Activated CD4-positive, alpha-beta memory T cell treated with anti-CD3 and anti-CD28 coated beads, Interleukin-2, amount 10 ng/mL, durations not matched to agents 7 days and 5 days (primary cell): ENCODE measurements around the gene LARGE2. TPM values are rescaled to one million over a fixed set of nuclear protein-coding genes. Genes with fewer than 3 reads are reported as not detected.
"Not testable (repeated sequence)": the region's sequence is repeated elsewhere in the genome, so short reads cannot be mapped to it uniquely, and the experiment has no call there.

Source experiments
- CTCF ChIA-PET: fragments of 350-600 bp; sonication (Branson Sonifier 250); formaldehyde crosslinking; loops from one replicate; lab custom pipeline; 2021; ENCODE audit warnings: antibody characterized with exemption, inconsistent platforms; lab: Charles Lee
- POLR2A ChIA-PET: fragments of 350-600 bp; sonication (Branson Sonifier 250); formaldehyde crosslinking; loops from one replicate; lab custom pipeline; 2021; ENCODE audit warnings: antibody characterized with exemption; lab: Charles Lee
- DNase-seq: peaks from one replicate; pipeline ENCODE4 v3.0.0-alpha.2; 2020
- H3K27ac Mint-ChIP-seq: one replicate; pipeline ENCODE4 v1.8.0; 2021; ENCODE audit warnings: mild to moderate bottlenecking, mixed read lengths
- H3K27me3 Mint-ChIP-seq: one replicate; pipeline ENCODE4 v1.8.0; 2021; ENCODE audit warnings: mixed read lengths
- H3K36me3 Mint-ChIP-seq: one replicate; pipeline ENCODE4 v1.8.0; 2021; ENCODE audit warnings: low read depth, mixed read lengths
- H3K4me1 Mint-ChIP-seq: one replicate; pipeline ENCODE4 v1.8.0; 2021; ENCODE audit warnings: mixed read lengths
- H3K4me3 Mint-ChIP-seq: one replicate; pipeline ENCODE4 v1.8.0; 2021; ENCODE audit warnings: mild to moderate bottlenecking, mixed read lengths
- H3K9me3 Mint-ChIP-seq: one replicate; pipeline ENCODE4 v1.8.0; 2021; ENCODE audit warnings: mixed read lengths
- total RNA-seq, 2 experiments: library from RNA; stranded (reverse); gene quantifications; one replicate each; pipeline ENCODE4 v1.2.3, GENCODE V29; 2021

LARGE2 gene
- total RNA-seq, 2 experiments from 2014 or later: 0.58 to 1.1 TPM

GRCh38 chr11:45900175-45900800, 22.2 kb upstream of the LARGE2 start:
- H3K4me3 Mint-ChIP-seq: peak overlapping the region; percentile 48
- H3K36me3 Mint-ChIP-seq: not testable (repeated sequence)

GRCh38 chr11:45900916-45901617, 21.4 kb upstream of the LARGE2 start:
- no peak for DNase-seq
- POLR2A ChIA-PET: interaction anchor here (1.9 kb wide), 1 partner anchor 16 kb away, joined by 11 read pairs; the partner anchor contains the start of gene PEX16
- Mint-ChIP-seq H3K27me3 (peaks cover 27% of the 10 kb centered on the region), H3K9me3 (no peaks in the 10 kb centered on the region), H3K36me3 (no peaks in the 10 kb centered on the region), H3K4me1 (peaks cover 12% of the 10 kb centered on the region), H3K27ac (no peak overlapping the region), H3K4me3 (peak overlapping the region; percentile 48)
- CTCF ChIA-PET: no interaction called here

More at GRCh38 chr11:45900175-45900800, 22.2 kb upstream of the LARGE2 start:
- H3K4me1 Mint-ChIP-seq, DNase-seq, H3K9me3 Mint-ChIP-seq, CTCF ChIA-PET, H3K27ac Mint-ChIP-seq: not testable (repeated sequence)
- POLR2A ChIA-PET: interaction anchor here (1.9 kb wide), 1 partner anchor 17 kb away, joined by 11 read pairs; the partner anchor contains the start of gene PEX16
- peaks cover 27% of the 10 kb centered on the region for H3K27me3 Mint-ChIP-seq

GRCh38 chr11:45901626-45902025, 20.8 kb upstream of the LARGE2 start:
- Mint-ChIP-seq H3K9me3 (no peaks in the 10 kb centered on the region), H3K4me3 (no peak overlapping the region), H3K4me1 (peaks cover 15% of the 10 kb centered on the region), H3K27ac (no peak overlapping the region), H3K27me3 (peaks cover 27% of the 10 kb centered on the region), H3K36me3 (no peaks in the 10 kb centered on the region)
- ChIA-PET POLR2A (interaction anchor here (1.9 kb wide), 1 partner anchor 15 kb away, joined by 11 read pairs; the partner anchor contains the start of gene PEX16), CTCF (no interaction called here)
- no peak for DNase-seq

- peaks cover 15% of the 10 kb centered on the region for H3K4me1 Mint-ChIP-seq
- POLR2A ChIA-PET: interaction anchor here (1.9 kb wide), 1 partner anchor 14 kb away, joined by 11 read pairs; the partner anchor contains the start of gene PEX16
- DNase-seq: no peak
- peaks cover 26% of the 10 kb centered on the region for H3K27me3 Mint-ChIP-seq
- no peaks in the 10 kb centered on the region for H3K36me3 Mint-ChIP-seq
- H3K4me3 Mint-ChIP-seq: no peak overlapping the region
- H3K9me3 Mint-ChIP-seq: no peaks in the 10 kb centered on the region
- CTCF ChIA-PET: no interaction called here
- H3K27ac Mint-ChIP-seq: no peak overlapping the region
Observed at GRCh38 chr11:45902452-45903380, 19.7 kb upstream of the LARGE2 start.

GRCh38 chr11:45904309-45904915, 18.0 kb upstream of the LARGE2 start:
- ChIA-PET CTCF (no interaction called here), POLR2A (interaction anchor here (3.3 kb wide), 1 partner anchor 13 kb away, joined by 13 read pairs; the partner anchor contains the start of gene PEX16)
- no peak overlapping the region for H3K27ac Mint-ChIP-seq
- H3K4me1 Mint-ChIP-seq: peaks cover 10% of the 10 kb centered on the region
- DNase-seq: no peak
- H3K4me3 Mint-ChIP-seq: no peak overlapping the region
- no peaks in the 10 kb centered on the region for H3K36me3 Mint-ChIP-seq
- H3K27me3 Mint-ChIP-seq: peaks cover 16% of the 10 kb centered on the region
- no peaks in the 10 kb centered on the region for H3K9me3 Mint-ChIP-seq

GRCh38 chr11:45905095-45905494, 17.4 kb upstream of the LARGE2 start:
- DNase-seq: no peak
- H3K27ac Mint-ChIP-seq: no peak overlapping the region
- ChIA-PET CTCF (no interaction called here), POLR2A (interaction anchor here (0.9 to 3.3 kb wide), 2 partner anchors 9 to 13 kb away, joined by 3 to 13 read pairs; partner anchors contain the start of gene PEX16)
- peaks cover 16% of the 10 kb centered on the region for H3K27me3 Mint-ChIP-seq
- H3K4me1 Mint-ChIP-seq: peaks cover 9% of the 10 kb centered on the region
- no peaks in the 10 kb centered on the region for H3K9me3 Mint-ChIP-seq
- no peak overlapping the region for H3K4me3 Mint-ChIP-seq
- no peaks in the 10 kb centered on the region for H3K36me3 Mint-ChIP-seq

- H3K4me3 Mint-ChIP-seq, H3K4me1 Mint-ChIP-seq, H3K9me3 Mint-ChIP-seq, CTCF ChIA-PET, H3K27ac Mint-ChIP-seq, DNase-seq, H3K36me3 Mint-ChIP-seq: not testable (repeated sequence)
- POLR2A ChIA-PET: interaction anchor here (0.9 to 3.3 kb wide), 2 partner anchors 10 to 12 kb away, joined by 3 to 13 read pairs; partner anchors contain the start of gene PEX16
- H3K27me3 Mint-ChIP-seq: peaks cover 13% of the 10 kb centered on the region
Observed at GRCh38 chr11:45905576-45905975, 16.9 kb upstream of the LARGE2 start.

GRCh38 chr11:45906096-45906682, 16.3 kb upstream of the LARGE2 start:
- POLR2A ChIA-PET: interaction anchor here (3.3 kb wide), 1 partner anchor 11 kb away, joined by 13 read pairs; the partner anchor contains the start of gene PEX16
- H3K9me3 Mint-ChIP-seq: no peaks in the 10 kb centered on the region
- no peak overlapping the region for H3K4me3 Mint-ChIP-seq
- peaks cover 7% of the 10 kb centered on the region for H3K27me3 Mint-ChIP-seq
- H3K4me1 Mint-ChIP-seq: peaks cover 6% of the 10 kb centered on the region
- DNase-seq: no peak
- peaks cover 5% of the 10 kb centered on the region for H3K36me3 Mint-ChIP-seq
- no peak overlapping the region for H3K27ac Mint-ChIP-seq
- CTCF ChIA-PET: no interaction called here

GRCh38 chr11:45906965-45907611, 15.4 kb upstream of the LARGE2 start, which contains the start of gene FREY1:
Gene FREY1 (minus strand): TSS chr11:45907271. CDS start chr11:45907245, 26 bp downstream.
- peaks cover 9% of the 10 kb centered on the region for H3K36me3 Mint-ChIP-seq
- H3K9me3 Mint-ChIP-seq: no peaks in the 10 kb centered on the region
- H3K27me3 Mint-ChIP-seq: no peaks in the 10 kb centered on the region
- DNase-seq: no peak
- H3K4me3 Mint-ChIP-seq: no peak within 1 kb of the TSS
- no peak within 1 kb of the TSS for H3K27ac Mint-ChIP-seq
- ChIA-PET CTCF (no interaction called here), POLR2A (interaction anchor here (2.7 to 3.3 kb wide), 2 partner anchors 10 to 11 kb away, joined by 12 to 13 read pairs; partner anchors contain the start of gene PEX16)
- H3K4me1 Mint-ChIP-seq: peaks cover 6% of the 10 kb centered on the region

GRCh38 chr11:45907911-45908370, 14.5 kb upstream of the LARGE2 start:
- Mint-ChIP-seq H3K9me3 (no peaks in the 10 kb centered on the region), H3K4me3 (no peak overlapping the region), H3K27ac (no peak overlapping the region), H3K4me1 (peaks cover 6% of the 10 kb centered on the region), H3K27me3 (no peaks in the 10 kb centered on the region), H3K36me3 (peaks cover 9% of the 10 kb centered on the region)
- DNase-seq: no peak
- ChIA-PET CTCF (no interaction called here), POLR2A (interaction anchor here (2.7 kb wide), 1 partner anchor 9 kb away, joined by 12 read pairs; the partner anchor contains the start of gene PEX16)
